ENCODE results near the gene RD3L.

The RD3L gene

GRCh38 chr14:103904493-103905107, 37.7 kb downstream of the RD3L start:
- Histone ChIP-seq H3K4me3 (ENCODE audit: low read length) (no peak overlapping the region), H3K4me1 (ENCODE audit: control insufficient read depth, insufficient read depth, low read length) (peaks cover 5% of the 10 kb centered on the region), H3K36me3 (ENCODE audit: insufficient read depth, low read length) (no peaks in the 10 kb centered on the region), H3K27me3 (ENCODE audit: control insufficient read depth, insufficient read depth, low read length) (no peaks in the 10 kb centered on the region), H3K9ac (ENCODE audit: low read depth, low read length) (no peak overlapping the region), H3K4me2 (ENCODE audit: low read length) (no peak overlapping the region), H3K9me3 (replicated peaks; ENCODE audit: low read length) (no peaks in the 10 kb centered on the region)

GRCh38 chr14:103899833-103900232, 42.5 kb downstream of the RD3L start:
- Histone ChIP-seq H3K9me3 (replicated peaks; ENCODE audit: low read length) (no peaks in the 10 kb centered on the region), H3K4me1 (ENCODE audit: control insufficient read depth, insufficient read depth, low read length) (peaks cover 5% of the 10 kb centered on the region), H3K4me3 (ENCODE audit: low read length) (no peak overlapping the region), H3K4me2 (ENCODE audit: low read length) (no peak overlapping the region), H3K27me3 (ENCODE audit: control insufficient read depth, insufficient read depth, low read length) (no peaks in the 10 kb centered on the region), H3K9ac (ENCODE audit: low read depth, low read length) (no peak overlapping the region), H3K36me3 (ENCODE audit: insufficient read depth, low read length) (no peaks in the 10 kb centered on the region)

DNA sequence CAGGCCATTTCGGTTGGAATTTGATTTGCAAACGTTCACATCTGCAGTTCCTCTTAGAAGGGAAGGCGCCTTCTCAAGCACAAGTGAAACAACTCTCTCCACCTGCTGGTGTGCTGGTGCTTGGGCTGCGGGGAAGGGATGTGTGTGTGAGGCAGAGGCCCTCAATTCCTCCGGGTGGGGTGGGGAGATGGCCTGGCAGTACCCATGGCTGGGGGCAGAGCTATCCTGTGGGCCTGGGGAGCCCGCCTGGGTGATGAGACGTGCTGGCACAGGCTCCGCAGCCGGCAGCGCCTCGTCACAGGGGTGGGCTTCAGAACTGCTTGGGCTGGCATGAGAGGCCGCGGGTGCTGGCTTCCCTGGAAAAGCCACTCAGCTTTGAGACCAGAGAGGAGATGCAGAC, 43.0 kb downstream of the RD3L start:
- Histone ChIP-seq H3K4me3 (ENCODE audit: low read length) (no peak overlapping the region), H3K9ac (ENCODE audit: low read depth, low read length) (no peak overlapping the region), H3K4me1 (ENCODE audit: control insufficient read depth, insufficient read depth, low read length) (peaks cover 5% of the 10 kb centered on the region)

DNA sequence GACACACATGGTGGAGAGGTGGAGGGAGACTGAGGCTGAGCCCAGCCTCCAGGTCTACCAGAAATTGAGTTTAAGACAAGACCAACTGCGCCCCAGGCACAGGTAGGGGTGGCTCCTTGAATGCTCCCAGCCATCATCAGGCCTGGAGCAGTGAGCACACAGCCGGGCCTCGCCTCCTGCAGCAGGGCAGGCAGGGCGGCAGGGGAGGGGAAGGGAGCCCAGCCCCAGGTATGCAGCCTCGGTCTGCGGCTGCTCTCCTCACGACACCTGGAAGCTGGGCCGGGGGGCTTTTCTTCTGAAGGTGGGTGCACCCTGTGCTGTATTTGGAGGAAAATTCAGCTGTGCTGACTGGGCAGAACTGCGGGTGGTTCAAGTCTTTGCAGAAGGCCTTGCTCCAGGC, 43.6 kb downstream of the RD3L start:
- H3K9ac ChIP-seq (ENCODE audit: low read depth, low read length), result no peak overlapping the region
- H3K4me3 ChIP-seq (ENCODE audit: low read length), result no peak overlapping the region
- H3K4me1 ChIP-seq (ENCODE audit: control insufficient read depth, insufficient read depth, low read length), result peaks cover 5% of the 10 kb centered on the region
- no peaks in the 10 kb centered on the region for H3K36me3 ChIP-seq (ENCODE audit: insufficient read depth, low read length)
- H3K9me3 ChIP-seq (replicated peaks; ENCODE audit: low read length), result no peaks in the 10 kb centered on the region
- H3K4me2 ChIP-seq (ENCODE audit: low read length), result no peak overlapping the region
- H3K27me3 ChIP-seq (ENCODE audit: control insufficient read depth, insufficient read depth, low read length), result no peaks in the 10 kb centered on the region

More for the DNA sequence above, 43.0 kb downstream of the RD3L start:
- no peaks in the 10 kb centered on the region for H3K36me3 ChIP-seq (ENCODE audit: insufficient read depth, low read length)
- no peaks in the 10 kb centered on the region for H3K9me3 ChIP-seq (replicated peaks; ENCODE audit: low read length)
- H3K27me3 ChIP-seq (ENCODE audit: control insufficient read depth, insufficient read depth, low read length), result no peaks in the 10 kb centered on the region
- no peak overlapping the region for H3K4me2 ChIP-seq (ENCODE audit: low read length)

DNA sequence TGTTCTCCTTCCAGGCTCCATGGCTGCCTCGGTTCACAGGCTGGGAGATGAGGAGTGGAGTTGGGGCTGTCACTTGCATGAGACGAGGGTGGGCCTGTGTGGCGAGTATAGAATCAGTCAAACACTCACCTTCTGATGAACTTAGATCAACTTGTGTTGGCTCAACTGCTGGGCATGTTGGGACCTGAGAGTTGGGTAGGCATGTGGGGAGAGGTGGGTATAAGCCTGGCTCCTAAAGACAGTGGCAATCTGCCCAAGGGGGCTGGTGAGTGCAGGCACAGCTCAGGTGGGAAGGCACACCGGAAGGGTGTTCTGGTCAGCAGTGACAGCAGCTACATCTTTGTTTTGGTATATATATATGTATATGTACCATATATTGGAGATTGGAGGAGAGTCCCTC, 44.1 kb downstream of the RD3L start:
- peaks cover 5% of the 10 kb centered on the region for H3K4me1 ChIP-seq (ENCODE audit: control insufficient read depth, insufficient read depth, low read length)
- H3K9ac ChIP-seq (ENCODE audit: low read depth, low read length), result no peak overlapping the region
- no peaks in the 10 kb centered on the region for H3K27me3 ChIP-seq (ENCODE audit: control insufficient read depth, insufficient read depth, low read length)
- H3K4me3 ChIP-seq (ENCODE audit: low read length), result no peak overlapping the region
- H3K36me3 ChIP-seq (ENCODE audit: insufficient read depth, low read length), result no peaks in the 10 kb centered on the region
- H3K4me2 ChIP-seq (ENCODE audit: low read length), result no peak overlapping the region
- no peaks in the 10 kb centered on the region for H3K9me3 ChIP-seq (replicated peaks; ENCODE audit: low read length)

DNA sequence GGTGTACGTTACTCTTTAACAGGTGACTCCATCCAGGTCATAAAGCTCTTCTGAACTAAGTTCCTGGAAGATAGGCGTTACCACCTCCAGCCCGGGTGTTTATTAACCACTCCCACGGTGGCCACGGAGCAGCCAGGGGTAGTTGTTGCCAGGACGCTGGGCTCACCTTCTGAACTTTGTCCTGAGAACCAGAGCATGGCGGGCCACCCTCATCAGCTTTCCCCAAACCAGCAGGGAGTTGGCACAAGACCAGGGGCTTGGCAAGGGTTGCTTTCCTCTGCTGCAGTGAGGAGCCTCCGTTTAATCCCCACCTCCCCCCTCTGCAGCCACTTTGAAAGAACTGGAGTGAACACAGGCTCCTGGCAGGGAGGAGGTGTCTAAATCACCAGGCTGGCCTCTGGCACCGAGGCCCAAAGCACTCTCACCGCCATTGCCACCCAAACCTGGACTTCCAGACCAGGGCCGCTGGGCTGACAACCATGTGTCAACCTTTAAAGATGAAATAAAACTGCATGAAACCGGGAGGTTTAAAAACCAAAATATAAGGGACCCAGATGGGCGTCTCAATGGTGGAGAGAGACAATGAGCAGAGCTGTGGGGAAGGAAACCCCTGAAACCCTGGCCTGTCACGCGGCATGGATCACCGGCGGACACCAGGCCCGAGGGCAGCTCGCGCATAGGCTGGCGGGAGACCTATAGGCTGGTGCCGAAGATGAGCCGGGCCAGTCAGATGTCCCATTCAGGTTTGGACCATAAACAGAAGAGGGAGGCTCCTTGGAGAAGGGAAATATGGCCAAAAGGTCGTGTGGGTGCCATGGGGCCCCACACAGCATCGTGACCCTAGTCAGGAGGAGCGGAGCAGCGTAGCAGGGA, 45.0 kb downstream of the RD3L start:
- H3K36me3 ChIP-seq (ENCODE audit: insufficient read depth, low read length), result no peaks in the 10 kb centered on the region
- no peaks in the 10 kb centered on the region for H3K27me3 ChIP-seq (ENCODE audit: control insufficient read depth, insufficient read depth, low read length)
- H3K9ac ChIP-seq (ENCODE audit: low read depth, low read length), result no peak overlapping the region
- H3K4me2 ChIP-seq (ENCODE audit: low read length), result no peak overlapping the region
- H3K4me3 ChIP-seq (ENCODE audit: low read length), result no peak overlapping the region
- H3K4me1 ChIP-seq (ENCODE audit: control insufficient read depth, insufficient read depth, low read length), result peaks cover 5% of the 10 kb centered on the region
- no peaks in the 10 kb centered on the region for H3K9me3 ChIP-seq (replicated peaks; ENCODE audit: low read length)

DNA sequence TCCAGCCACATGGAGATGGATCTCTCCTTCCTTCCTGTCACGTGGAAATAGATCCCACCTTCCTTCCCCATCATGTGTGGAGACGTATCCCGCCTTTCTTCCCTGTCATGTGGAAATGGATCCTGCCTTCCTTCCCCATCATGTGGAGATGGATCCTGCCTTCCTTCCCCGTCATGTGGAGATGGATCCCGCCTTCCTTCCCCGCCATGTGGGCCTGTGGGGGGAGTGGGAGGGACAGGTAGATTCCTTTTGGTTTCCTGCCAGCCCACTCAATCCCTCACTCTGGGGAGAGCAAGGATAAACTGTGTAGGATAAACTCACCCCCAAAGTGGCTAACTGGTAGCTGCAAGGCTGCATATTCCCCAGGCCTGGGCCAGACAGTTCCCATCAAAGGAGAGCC, 45.8 kb downstream of the RD3L start:
- Histone ChIP-seq H3K36me3 (ENCODE audit: insufficient read depth, low read length) (no peaks in the 10 kb centered on the region), H3K4me1 (ENCODE audit: control insufficient read depth, insufficient read depth, low read length) (peaks cover 5% of the 10 kb centered on the region), H3K4me2 (ENCODE audit: low read length) (no peak overlapping the region), H3K4me3 (ENCODE audit: low read length) (no peak overlapping the region), H3K27me3 (ENCODE audit: control insufficient read depth, insufficient read depth, low read length) (no peaks in the 10 kb centered on the region), H3K9ac (ENCODE audit: low read depth, low read length) (no peak overlapping the region), H3K9me3 (replicated peaks; ENCODE audit: low read length) (no peaks in the 10 kb centered on the region)

DNA sequence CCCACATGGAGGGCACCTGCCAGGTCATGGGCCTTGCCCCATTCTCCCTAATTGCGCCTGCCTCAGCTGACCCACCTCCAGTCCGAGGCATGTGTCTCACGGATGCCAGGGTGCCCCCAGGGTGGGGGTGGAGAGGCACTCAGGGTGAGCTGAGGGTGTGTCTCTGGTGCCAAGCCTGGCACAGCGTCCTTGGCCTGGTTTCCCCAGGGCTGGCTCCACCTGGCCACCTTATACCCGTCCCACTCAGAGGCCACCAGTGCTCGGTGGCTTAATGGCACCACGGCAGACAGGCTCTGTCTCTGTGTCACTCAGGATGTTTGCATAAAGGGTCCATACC, 47.6 kb downstream of the RD3L start:
- Histone ChIP-seq H3K36me3 (ENCODE audit: insufficient read depth, low read length) (no peaks in the 10 kb centered on the region), H3K27me3 (ENCODE audit: control insufficient read depth, insufficient read depth, low read length) (no peaks in the 10 kb centered on the region), H3K4me1 (ENCODE audit: control insufficient read depth, insufficient read depth, low read length) (peaks cover 7% of the 10 kb centered on the region), H3K9me3 (replicated peaks; ENCODE audit: low read length) (no peaks in the 10 kb centered on the region), H3K9ac (ENCODE audit: low read depth, low read length) (no peak overlapping the region), H3K4me2 (ENCODE audit: low read length) (no peak overlapping the region), H3K4me3 (ENCODE audit: low read length) (no peak overlapping the region)

- no peaks in the 10 kb centered on the region for H3K9me3 ChIP-seq (replicated peaks; ENCODE audit: low read length)
- peaks cover 12% of the 10 kb centered on the region for H3K4me1 ChIP-seq (ENCODE audit: control insufficient read depth, insufficient read depth, low read length)
- no peak overlapping the region for H3K9ac ChIP-seq (ENCODE audit: low read depth, low read length)
- H3K4me2 ChIP-seq (ENCODE audit: low read length), result no peak overlapping the region
- no peaks in the 10 kb centered on the region for H3K36me3 ChIP-seq (ENCODE audit: insufficient read depth, low read length)
- H3K4me3 ChIP-seq (ENCODE audit: low read length), result no peak overlapping the region
- no peaks in the 10 kb centered on the region for H3K27me3 ChIP-seq (ENCODE audit: control insufficient read depth, insufficient read depth, low read length)
These were observed 48.2 kb downstream of the RD3L start for GRCh38 chr14:103894034-103894722.

DNA sequence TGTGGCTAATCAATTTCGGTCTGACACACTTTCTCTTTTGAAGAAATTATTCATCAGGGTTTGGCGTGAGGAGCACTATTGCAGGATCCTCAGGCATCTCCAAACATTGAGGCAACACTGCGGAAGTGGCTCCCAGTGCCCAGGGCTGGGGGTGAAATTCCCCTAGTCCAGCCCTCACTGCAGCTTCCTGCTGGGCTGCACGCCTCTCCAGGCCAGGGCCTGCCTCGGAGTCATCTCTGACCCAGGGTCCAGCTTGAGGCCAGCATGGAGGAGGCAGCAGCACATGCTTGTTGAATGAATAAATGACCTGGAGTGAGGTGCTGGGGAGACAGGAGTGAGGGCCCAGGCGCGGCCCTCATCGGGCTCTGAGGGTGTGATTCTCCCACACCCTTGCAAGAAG, 50.1 kb downstream of the RD3L start:
- H3K9ac ChIP-seq (ENCODE audit: low read depth, low read length), result no peak overlapping the region
- H3K4me3 ChIP-seq (ENCODE audit: low read length), result no peak overlapping the region
- H3K27me3 ChIP-seq (ENCODE audit: control insufficient read depth, insufficient read depth, low read length), result no peaks in the 10 kb centered on the region
- H3K4me1 ChIP-seq (ENCODE audit: control insufficient read depth, insufficient read depth, low read length), result peaks cover 14% of the 10 kb centered on the region
- H3K4me2 ChIP-seq (ENCODE audit: low read length), result no peak overlapping the region
- no peaks in the 10 kb centered on the region for H3K9me3 ChIP-seq (replicated peaks; ENCODE audit: low read length)
- no peaks in the 10 kb centered on the region for H3K36me3 ChIP-seq (ENCODE audit: insufficient read depth, low read length)

DNA sequence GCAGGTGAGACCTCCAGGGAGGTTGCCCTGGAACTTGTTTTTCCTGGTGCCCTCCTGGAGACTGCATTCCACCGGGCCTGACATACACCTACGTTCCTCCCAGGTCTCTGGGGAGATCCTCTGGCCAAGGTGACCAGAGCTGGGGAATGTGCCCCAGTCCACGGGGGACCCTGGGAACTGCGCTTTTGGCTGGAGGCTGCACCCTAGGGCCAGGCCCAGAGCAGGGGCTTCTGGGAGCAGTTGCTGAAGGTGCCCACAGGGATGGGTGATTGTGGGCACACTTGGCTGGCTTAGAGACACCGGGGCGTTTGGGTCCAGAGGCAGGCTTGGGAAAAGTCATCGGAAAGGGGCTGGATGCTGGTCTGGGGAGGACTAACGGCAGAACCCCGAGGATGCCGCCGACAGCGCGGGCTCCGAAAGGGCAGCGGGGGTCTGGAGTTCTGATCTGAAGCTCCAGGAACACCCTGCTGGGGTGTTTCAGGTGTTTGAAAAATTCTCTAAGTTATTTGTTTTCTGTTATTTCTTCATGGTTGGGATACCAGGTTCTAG, 50.6 kb downstream of the RD3L start:
- Histone ChIP-seq H3K27me3 (ENCODE audit: control insufficient read depth, insufficient read depth, low read length) (no peaks in the 10 kb centered on the region), H3K4me1 (ENCODE audit: control insufficient read depth, insufficient read depth, low read length) (peaks cover 14% of the 10 kb centered on the region), H3K9me3 (replicated peaks; ENCODE audit: low read length) (no peaks in the 10 kb centered on the region), H3K9ac (ENCODE audit: low read depth, low read length) (no peak overlapping the region), H3K4me3 (ENCODE audit: low read length) (no peak overlapping the region), H3K4me2 (ENCODE audit: low read length) (no peak overlapping the region), H3K36me3 (ENCODE audit: insufficient read depth, low read length) (no peaks in the 10 kb centered on the region)

All from skeletal muscle satellite cell (primary cell).